OCI-LY7 (cell line): ENCODE measurements around the gene FAM174C.

ENCODE experiments used
- EZH2phosphoT487 ChIP-seq: fragments of 200-600 bp; sonication (generic); IDR thresholded peaks from 2 replicates; pipeline ENCODE4 v1.6.1; 2018; ENCODE audit warnings: low read depth, borderline replicate concordance, mild to moderate bottlenecking, mixed run types, antibody characterized with exemption, low read length, moderate library complexity, mixed read lengths
- TF ChIP-seq, protein P1 (sequence below): fragments of 200-600 bp; sonication (generic); conservative IDR thresholded peaks from 2 replicates; pipeline ENCODE4 v1.5.1; 2014; ENCODE audit warnings: mild to moderate bottlenecking, antibody characterized with exemption, low read length, moderate library complexity, mixed read lengths

DNA sequence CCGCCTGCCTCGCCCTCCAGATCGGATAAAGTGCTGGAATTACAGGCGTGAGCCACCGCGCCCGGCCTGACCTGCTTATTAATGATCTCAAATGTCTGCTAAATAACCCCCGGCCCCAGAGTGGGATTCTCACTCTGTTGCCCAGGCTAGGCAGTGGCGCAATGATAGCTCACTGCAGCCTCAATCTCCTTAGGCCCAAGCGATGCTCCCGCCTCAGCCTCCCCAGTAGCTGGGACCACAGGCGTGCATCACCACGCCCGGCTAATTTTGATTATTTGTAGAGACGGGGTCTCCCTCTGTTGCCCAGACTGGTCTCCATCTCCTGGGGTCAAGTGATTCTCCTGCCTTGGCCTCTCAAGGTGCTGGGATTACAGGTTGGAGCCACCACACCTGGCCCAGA is 34.4 kb upstream of the FAM174C start:
- TF ChIP-seq, protein P1, sequence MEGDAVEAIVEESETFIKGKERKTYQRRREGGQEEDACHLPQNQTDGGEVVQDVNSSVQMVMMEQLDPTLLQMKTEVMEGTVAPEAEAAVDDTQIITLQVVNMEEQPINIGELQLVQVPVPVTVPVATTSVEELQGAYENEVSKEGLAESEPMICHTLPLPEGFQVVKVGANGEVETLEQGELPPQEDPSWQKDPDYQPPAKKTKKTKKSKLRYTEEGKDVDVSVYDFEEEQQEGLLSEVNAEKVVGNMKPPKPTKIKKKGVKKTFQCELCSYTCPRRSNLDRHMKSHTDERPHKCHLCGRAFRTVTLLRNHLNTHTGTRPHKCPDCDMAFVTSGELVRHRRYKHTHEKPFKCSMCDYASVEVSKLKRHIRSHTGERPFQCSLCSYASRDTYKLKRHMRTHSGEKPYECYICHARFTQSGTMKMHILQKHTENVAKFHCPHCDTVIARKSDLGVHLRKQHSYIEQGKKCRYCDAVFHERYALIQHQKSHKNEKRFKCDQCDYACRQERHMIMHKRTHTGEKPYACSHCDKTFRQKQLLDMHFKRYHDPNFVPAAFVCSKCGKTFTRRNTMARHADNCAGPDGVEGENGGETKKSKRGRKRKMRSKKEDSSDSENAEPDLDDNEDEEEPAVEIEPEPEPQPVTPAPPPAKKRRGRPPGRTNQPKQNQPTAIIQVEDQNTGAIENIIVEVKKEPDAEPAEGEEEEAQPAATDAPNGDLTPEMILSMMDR: no peak
- no peak for TF ChIP-seq EZH2phosphoT487
